Cardiac muscle cell (in vitro differentiated cells and primary cell): ENCODE results near the gene INSRR. TPM values are rescaled to one million over a fixed set of nuclear protein-coding genes. Genes with fewer than 3 reads are reported as not detected.

Experiments
- DNase-seq, 2 donors: peaks; one replicate each; pipeline versions ENCODE4 v3.0.0 to v3.0.0-alpha.2; 2010 to 2017; ENCODE audit warnings: low read depth in 1 of 2, low spot score in 1 of 2
- H3K27ac ChIP-seq: fragments of 200-600 bp; sonication (generic); 2 replicates; pipeline ENCODE4 v1.5.1; 2016
- H3K27me3 ChIP-seq: fragments of 200-600 bp; sonication (generic); 2 replicates; pipeline ENCODE4 v1.6.0; 2016; ENCODE audit warnings: control low read depth
- H3K36me3 ChIP-seq: fragments of 200-600 bp; sonication (generic); 2 replicates; pipeline ENCODE4 v1.5.1; 2016; ENCODE audit warnings: control low read depth
- H3K4me1 ChIP-seq: fragments of 200-600 bp; sonication (generic); 2 replicates; pipeline ENCODE4 v1.8.1; 2017; ENCODE audit warnings: low read depth, mild to moderate bottlenecking, mixed run types
- H3K4me3 ChIP-seq: fragments of 200-600 bp; sonication (generic); 2 replicates; pipeline ENCODE4 v1.5.1; 2016; ENCODE audit warnings: mild to moderate bottlenecking
- H3K9me3 ChIP-seq: fragments of 200-600 bp; sonication (generic); 2 replicates; pipeline ENCODE4 v1.5.1; 2017; ENCODE audit warnings: low read depth, mild to moderate bottlenecking, control low read depth
- polyA plus RNA-seq: library from polyadenylated mRNA; unstranded; fragments of >200 nt; fragmentation: Nextera tagmentation; extraction: Ambion mirVana; gene quantifications from 2 replicates; pipeline ENCODE4 v1.2.1, GENCODE V29; 2016
- total RNA-seq: library from RNA; depleted of rRNA; stranded (reverse); fragments of >200 nt; gene quantifications from 2 replicates; pipeline ENCODE4 v1.2.3, GENCODE V29; 2016
- TF ChIP-seq, protein P1 (sequence below): IDR thresholded peaks from 2 replicates; pipeline ENCODE4 v1.5.1; 2012; ENCODE audit warnings: low read depth, mild to moderate bottlenecking, low read length

Gene INSRR
- total and polyA plus RNA-seq, 2 experiments from 2014 or later: 0.11 to 0.21 TPM

GRCh38 chr1:156895927-156896326 lies 37.0 kb upstream of the INSRR start:
- DNase-seq: no peak
- Histone ChIP-seq H3K4me1 (no peaks in the 10 kb centered on the region), H3K27ac (no peak overlapping the region), H3K36me3 (no peaks in the 10 kb centered on the region), H3K9me3 (no peaks in the 10 kb centered on the region), H3K4me3 (no peak overlapping the region), H3K27me3 (peaks cover 27% of the 10 kb centered on the region)
- TF ChIP-seq, protein P1, sequence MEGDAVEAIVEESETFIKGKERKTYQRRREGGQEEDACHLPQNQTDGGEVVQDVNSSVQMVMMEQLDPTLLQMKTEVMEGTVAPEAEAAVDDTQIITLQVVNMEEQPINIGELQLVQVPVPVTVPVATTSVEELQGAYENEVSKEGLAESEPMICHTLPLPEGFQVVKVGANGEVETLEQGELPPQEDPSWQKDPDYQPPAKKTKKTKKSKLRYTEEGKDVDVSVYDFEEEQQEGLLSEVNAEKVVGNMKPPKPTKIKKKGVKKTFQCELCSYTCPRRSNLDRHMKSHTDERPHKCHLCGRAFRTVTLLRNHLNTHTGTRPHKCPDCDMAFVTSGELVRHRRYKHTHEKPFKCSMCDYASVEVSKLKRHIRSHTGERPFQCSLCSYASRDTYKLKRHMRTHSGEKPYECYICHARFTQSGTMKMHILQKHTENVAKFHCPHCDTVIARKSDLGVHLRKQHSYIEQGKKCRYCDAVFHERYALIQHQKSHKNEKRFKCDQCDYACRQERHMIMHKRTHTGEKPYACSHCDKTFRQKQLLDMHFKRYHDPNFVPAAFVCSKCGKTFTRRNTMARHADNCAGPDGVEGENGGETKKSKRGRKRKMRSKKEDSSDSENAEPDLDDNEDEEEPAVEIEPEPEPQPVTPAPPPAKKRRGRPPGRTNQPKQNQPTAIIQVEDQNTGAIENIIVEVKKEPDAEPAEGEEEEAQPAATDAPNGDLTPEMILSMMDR: no peak

- Histone ChIP-seq H3K27me3 (peaks cover 30% of the 10 kb centered on the region), H3K4me1 (no peaks in the 10 kb centered on the region), H3K27ac (no peak overlapping the region), H3K4me3 (no peak overlapping the region), H3K36me3 (no peaks in the 10 kb centered on the region), H3K9me3 (no peaks in the 10 kb centered on the region)
- DNase-seq: peak in 1 of 2 donors; percentile 37
- TF ChIP-seq, protein P1: no peak
Observed at GRCh38 chr1:156895455-156895812, 36.5 kb upstream of the INSRR start.

DNA sequence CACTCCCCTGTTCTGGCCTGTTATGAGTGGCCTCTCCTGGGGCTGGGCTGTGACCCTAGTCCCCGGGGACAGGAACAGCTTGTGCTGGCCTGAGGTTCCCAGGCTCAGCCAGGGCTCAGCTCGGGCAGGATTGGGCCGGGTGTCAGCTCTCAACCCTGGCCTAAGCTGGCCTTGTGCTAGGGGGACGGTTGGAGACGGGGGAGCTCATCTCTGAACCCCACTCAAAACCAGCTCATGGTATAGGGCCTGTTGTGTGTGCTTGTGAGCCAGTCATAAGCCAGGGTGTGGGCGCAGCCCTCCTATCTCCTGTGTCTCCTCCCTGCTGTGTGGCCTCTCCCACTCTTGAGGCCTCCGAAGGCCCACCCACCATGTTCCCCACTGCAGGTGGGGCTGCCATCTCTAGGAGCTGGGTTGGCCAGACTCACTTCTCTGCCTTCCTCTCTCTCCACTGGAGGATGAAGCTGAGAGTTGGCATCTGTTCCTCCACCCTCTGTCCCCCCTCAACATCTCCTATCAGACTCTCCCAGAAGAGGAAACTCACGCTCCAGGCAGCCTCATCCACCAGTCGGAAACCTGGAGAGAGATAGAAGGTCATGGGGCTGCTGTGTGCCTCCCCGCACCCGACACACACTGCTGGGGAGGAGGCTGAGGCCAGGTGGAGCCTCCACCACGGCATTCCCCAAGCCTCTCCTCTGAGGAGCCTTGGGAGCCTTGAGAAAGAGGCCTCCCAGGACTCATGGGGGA lies 36.0 kb upstream of the INSRR start:
- TF ChIP-seq, protein P1: no peak
- Histone ChIP-seq H3K9me3 (no peaks in the 10 kb centered on the region), H3K27me3 (peaks cover 33% of the 10 kb centered on the region), H3K4me3 (no peak overlapping the region), H3K36me3 (no peaks in the 10 kb centered on the region), H3K27ac (no peak overlapping the region), H3K4me1 (no peaks in the 10 kb centered on the region)
- peak in 1 of 2 donors; percentile 54 for DNase-seq

GRCh38 chr1:156894001-156894400 lies 35.1 kb upstream of the INSRR start:
- TF ChIP-seq, protein P1: no peak
- no peak overlapping the region for H3K4me3 ChIP-seq
- no peaks in the 10 kb centered on the region for H3K4me1 ChIP-seq
- peaks cover 33% of the 10 kb centered on the region for H3K27me3 ChIP-seq
- H3K9me3 ChIP-seq: no peaks in the 10 kb centered on the region
- H3K36me3 ChIP-seq: no peaks in the 10 kb centered on the region
- DNase-seq: no peak
- H3K27ac ChIP-seq: no peak overlapping the region

GRCh38 chr1:156893048-156893953 lies 34.4 kb upstream of the INSRR start, which contains the start of gene PEAR1:
Gene PEAR1, plus strand, starts transcription at chr1:156893718. Its CDS starts 10,209 bp downstream, at chr1:156903927.
- Histone ChIP-seq H3K4me3 (no peak within 1 kb of the TSS), H3K27me3 (peaks cover 33% of the 10 kb centered on the region), H3K9me3 (no peaks in the 10 kb centered on the region), H3K36me3 (no peaks in the 10 kb centered on the region), H3K4me1 (no peaks in the 10 kb centered on the region), H3K27ac (no peak within 1 kb of the TSS)
- peak in 1 of 2 donors; percentile 66 for DNase-seq
- TF ChIP-seq, protein P1: peak; percentile 4
